T1000 (cell line): ENCODE measurements around the gene RNF181.
"Not testable (repeated sequence)": the region's sequence is repeated elsewhere in the genome, so short reads cannot be mapped to it uniquely, and the experiment has no call there.

ENCODE experiments used
- DNase-seq: peaks from one replicate; lab custom pipeline; 2025; ENCODE audit warnings: mixed read lengths; lab: John Stamatoyannopoulos, UW

RNF181 gene, protein sequence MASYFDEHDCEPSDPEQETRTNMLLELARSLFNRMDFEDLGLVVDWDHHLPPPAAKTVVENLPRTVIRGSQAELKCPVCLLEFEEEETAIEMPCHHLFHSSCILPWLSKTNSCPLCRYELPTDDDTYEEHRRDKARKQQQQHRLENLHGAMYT

DNA sequence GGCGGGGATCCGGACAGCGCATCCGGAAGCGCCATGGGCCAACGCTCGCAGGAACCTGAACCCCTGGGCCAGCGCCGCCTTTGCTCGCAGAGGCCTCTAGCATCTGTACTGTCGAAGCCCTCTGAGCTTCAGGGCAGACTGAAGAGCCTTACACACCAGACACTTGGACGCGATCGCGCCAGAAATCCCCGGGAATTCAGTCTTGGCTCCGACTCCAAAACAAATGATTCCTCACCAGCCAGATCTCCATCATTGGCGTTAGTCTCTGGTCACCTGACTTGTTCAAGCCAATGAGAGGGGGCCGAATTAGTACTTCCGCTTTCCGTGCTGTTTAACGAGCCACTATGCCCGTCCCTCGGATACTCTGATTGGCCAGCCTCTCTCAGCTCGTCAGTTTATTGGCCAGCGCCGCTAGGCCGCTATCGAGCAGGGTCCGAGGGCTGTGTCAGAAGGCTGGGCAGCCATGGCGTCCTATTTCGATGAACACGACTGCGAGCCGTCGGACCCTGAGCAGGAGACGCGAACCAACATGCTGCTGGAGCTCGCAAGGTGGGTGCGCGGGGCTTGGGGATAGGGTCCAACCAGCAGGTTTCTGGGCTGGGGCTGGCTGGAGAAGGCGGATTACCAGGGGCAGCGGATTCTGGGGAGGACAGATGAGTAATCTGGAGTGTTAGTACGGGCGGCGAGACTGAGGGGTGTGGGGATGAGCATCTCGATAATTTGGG, at the start of gene RNF181:
TSS of gene RNF181 (plus strand) at position 445 of the 725 bp plus-strand sequence. CDS start at position 464, 19 bp downstream.
- peak; percentile 92 for DNase-seq

DNA sequence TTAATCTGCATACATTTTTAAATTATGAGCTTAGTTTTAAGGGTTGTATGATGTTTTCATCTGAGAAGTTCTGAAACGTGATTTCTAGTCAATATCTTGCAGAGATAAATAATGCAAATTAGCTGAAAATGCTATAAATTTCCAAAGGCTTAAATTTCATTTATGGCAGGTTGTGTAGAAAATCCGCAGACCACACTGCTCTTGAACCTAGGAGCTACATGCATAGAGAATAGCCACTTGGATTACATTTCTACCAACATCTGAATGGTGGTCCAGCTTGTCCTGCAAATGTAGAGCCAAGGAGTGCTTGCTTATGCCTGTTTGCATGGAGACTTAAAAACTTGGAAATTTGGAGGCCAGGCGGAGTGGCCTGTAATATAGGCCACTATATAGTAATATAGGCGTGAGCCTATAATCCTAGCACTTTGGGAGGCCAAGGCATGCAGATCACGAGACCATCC, 49.7 kb upstream of the RNF181 start:
- no peak for DNase-seq

DNA sequence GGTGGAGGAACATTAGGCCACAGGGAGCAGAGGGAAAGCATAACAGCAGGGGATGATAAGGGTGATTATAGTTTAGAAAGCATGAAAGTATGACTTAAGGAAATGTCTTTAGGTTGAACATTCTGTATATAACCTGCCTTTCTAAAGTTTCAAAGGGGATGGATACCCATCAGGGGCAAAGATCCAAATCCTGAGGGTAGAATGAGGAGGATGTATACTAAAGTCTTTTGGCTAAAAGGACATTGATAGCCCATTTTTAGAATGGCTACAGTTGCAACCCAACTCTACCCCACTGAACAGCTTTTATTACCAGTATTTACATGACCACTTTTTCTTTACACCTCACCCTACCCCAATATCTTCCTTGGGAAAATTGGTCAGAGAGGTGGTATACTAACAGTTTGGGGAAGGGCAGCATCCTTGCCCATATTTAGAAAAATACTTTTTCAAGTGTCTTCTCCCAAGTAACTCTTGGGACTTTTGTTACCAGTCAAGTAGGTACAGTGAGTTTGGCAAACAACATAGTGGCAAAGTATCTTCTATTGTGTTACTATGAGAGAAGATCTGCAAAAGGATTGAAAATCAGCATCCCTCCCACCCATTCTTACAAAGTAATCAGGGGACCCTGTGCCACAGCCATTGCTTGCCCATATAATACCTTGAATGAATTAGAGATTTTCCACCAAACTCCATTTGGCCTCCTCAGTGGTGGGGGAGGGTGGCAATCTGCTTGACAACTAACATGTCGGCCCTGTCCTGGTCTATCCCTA, 48.3 kb upstream of the RNF181 start:
- no peak for DNase-seq

DNA sequence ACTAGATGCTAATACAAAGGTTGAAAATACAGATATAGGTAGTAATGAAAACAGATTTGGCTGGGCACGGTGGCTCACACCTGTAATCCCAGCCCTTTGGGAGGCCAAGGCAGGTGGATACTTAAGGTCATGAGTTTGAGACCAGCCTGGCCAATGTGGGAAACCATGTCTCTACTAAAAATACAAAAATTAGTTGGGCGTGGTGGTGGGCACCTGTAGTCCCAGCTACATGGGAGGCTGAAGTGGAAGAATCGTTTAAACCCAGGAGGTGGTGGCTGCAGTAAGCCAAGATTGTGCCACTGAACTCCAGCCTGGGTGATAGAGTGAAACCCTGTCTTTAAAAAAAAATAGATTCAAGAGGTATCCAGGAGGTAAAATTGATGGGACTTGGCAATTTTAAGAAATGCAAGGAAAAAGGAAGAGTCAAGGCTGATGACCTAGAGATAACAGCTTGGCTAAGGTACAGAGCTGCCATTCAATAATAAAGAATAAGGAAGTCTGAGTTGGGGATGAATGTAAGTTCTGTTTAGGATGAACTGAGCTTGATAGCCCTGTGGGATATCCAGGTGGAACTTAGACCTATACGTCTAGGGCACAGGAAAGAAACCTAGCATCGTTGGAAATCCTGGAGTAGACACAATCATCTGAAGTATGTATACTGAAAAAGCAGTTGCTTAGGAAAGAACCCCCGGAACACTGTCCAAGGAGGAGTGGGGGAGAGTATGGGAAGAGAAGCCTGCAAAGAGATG, 47.5 kb upstream of the RNF181 start:
- no peak for DNase-seq

DNA sequence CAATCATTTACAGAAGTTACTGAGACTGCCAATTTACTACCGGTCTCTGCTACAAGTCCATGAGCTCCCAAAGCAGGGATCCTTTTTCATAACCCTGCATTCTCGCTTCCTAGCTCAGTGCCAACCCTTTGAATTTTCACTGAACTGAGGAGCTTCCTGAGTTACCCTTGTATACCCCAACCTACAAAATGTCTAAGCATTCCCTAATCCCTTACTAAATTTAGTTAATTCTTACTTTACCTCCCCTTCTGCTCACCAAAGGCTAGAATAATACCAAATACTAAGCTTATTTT, 47.0 kb upstream of the RNF181 start:
- DNase-seq = no peak

DNA sequence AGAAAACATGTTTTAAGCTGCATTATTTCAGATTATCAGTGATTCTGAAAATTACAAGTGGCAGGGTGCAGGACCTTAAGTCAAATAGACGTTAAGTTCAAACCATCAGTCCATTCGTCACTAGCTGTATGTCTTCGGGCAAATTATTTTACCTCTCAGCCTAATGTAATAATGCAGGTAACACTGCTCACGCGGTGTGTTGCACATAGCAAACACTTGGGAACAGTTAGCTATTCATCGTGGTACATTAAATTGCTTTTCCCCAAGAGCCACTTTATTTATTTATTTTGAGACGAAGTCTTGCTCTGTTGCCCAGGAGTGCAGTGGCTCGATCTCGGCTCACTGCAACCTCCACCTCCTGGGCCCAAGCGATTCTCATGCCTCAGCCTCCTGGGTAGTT, 46.5 kb upstream of the RNF181 start:
- no peak for DNase-seq

DNA sequence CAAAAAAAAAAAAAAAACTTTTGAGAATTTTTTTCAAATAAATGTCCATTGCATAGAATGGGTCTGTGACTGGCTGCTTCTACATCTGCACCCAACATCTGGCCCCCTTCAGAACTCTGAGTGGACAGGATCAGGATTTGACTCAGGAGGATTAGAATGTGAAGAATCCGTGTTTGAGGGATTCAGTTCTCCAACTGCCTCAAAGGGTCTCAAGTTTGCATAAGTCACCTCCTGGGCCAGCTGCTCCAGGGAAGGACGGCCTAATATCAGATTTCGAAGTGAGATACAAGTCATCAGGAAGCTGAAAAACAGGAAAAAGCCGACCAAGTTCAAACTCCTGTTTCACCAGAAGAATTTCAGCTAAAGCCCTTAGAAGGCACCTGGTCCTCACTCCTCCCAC, 45.7 kb upstream of the RNF181 start:
- no peak for DNase-seq

DNA sequence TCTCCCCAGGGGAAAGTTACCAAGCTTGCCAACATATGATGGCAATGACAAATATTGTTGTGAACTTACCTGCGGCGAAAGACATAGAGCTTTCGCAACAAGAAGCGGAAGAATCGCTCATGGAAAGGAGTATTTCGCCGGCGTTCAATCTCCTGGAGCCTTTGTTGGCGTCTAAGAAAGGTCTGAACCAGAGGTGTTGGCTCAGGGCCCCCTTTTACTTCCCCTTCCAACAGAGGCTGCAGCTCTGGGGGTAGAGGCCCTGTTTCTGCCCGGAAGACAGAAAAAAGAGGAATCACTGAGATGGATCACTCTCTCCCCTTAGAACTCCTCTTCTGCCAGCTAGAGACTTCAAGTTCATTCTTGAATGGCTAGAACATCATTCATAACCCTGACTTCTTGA, 45.1 kb upstream of the RNF181 start:
- no peak for DNase-seq

DNA sequence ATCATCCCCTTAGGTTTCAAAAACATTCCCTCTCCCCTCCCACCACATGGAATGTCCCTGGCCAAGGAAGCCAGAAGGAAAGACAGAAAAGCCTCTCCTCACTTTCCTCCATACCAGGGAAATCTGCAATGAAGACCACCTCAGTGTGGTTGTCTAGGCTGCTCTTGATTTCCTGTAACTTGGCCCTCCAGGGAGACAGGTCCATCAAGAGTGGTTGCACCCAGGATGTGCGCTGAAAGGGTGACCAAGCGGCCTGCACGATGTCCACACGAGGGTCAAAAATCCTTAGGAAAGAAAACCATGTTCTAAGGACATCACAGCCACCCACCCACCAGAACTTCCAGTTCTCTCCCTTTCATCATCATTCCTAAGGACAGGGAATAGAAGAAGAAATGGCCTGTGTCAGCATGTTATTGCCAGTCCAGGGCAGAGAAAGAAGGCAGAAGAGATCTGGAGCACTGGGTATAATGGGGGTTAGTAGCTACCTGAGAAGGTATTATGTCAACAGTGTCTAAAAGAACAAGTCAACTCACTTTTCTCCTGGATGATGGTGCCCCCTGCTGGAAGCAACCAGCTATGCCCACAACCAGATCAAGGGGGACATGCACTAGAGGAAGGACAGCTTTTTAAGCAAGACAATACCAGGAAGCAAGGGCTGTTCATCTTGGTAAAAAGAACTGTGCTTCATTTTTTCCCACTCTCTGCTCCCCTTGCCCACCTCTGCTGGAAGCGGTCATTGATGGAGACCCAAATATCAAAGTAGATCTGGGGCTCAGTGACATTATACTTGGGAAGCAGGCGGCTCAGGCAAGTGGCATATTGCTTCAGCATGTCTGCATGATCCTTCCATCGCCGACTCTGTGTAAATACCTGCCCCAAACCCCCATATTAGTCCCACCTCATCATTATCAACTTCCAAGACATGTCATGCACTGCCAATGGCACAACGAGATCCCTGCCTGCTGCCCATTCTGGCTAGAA, 43.6 kb upstream of the RNF181 start:
- DNase-seq = peak; percentile 50

DNA sequence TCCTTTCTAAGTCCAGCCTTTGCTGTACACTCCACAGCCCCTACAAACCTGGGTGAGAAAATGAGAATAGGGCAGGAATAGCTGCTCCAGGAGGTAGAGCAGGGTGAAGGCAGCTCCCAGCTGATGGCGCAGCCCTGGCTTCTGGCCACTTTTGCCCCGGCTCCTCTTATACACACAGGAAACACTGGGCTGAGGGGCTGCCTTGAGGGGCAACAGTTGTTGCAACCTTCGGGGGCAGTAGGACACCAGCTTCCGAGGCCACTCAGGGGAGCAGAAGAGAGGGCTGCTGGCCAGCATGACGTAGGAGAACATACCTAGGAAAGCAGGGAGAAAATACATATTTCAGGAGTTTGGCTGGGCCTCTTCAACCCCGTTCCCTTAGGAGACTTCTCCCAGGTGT, 42.4 kb upstream of the RNF181 start:
- no peak for DNase-seq

DNA sequence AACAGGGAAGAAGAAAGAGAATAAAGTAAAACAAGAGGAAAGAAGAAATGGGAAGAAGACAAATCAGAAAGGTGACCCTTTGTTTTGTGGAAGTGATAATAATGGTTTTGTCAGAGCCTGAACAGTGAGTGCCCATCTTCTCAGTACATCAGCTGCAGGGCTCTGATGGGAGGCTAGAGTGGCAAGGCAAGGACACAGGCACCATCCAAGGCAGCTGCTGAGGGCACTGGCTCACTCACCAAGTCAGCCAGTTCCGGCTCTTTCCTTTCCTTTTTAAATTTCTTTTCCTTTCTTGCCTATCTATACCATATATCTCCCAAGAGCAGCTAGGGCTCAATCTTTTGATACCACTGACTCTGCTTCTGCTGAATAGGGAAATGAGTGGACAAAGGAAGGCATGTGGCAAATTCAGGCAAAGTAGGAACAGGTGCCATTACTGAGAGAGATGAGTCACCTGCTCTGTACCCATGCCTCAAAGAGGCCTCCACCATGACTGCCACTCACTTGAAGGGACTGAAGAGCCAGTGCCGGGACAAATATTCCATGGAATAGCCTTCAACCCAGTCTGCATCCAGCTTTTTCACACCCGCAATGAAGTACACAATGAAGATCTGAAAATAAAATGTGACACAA, 40.4 kb upstream of the RNF181 start:
- DNase-seq = no peak

DNA sequence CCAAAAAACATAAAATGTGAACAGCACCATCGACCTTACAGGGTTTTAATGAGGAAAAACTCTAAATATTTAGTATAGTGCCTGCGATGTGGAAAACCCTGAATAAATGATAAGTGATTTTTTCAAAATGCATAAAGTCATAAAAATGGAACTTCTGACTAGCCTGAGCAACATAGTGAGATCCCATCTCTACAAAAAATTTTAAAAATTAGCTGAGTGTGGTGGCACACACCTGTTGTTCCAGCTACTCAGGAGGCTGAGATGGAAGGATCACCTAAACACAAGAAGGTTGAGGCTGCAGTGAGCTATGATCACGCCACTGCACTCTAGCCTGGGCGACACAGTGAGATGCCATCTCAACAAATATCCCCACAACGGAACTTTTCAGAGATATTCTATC, 38.4 kb upstream of the RNF181 start:
- DNase-seq = no peak

DNA sequence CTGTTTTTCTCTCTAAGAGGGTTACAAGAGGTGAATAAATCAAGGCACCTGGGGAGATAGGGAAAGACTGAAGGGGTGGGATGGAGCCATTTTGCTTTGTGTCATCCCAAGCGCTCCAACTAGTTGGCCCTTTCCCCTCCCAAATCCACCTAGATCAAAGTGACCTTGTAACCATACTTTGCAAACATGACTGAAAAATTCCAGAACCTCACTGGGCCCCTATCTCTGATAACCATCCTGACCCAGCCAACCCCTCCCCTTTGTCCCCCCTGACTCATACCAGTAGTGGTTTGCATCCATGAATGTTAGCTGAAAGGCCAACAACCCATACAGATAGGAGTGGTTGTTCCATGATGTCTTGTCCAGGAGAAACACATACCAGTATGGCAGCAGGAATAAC, 37.4 kb upstream of the RNF181 start:
- no peak for DNase-seq

DNA sequence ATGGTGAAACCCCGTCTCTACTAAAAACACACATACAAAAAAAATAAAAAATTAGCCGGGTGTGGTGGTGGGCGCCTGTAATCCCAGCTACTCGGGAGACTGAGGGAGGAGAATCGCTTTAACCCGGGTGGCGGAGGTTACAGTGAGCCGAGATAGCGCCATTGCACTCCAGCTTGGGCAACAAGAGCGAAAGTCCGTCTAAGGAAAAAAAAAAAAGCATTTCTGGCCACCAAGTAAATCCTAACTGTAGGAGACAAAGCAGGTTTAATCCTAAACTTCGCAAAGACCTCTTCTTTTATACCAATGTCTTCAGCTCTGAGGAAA, 35.2 kb upstream of the RNF181 start:
- not testable (repeated sequence) for DNase-seq

DNA sequence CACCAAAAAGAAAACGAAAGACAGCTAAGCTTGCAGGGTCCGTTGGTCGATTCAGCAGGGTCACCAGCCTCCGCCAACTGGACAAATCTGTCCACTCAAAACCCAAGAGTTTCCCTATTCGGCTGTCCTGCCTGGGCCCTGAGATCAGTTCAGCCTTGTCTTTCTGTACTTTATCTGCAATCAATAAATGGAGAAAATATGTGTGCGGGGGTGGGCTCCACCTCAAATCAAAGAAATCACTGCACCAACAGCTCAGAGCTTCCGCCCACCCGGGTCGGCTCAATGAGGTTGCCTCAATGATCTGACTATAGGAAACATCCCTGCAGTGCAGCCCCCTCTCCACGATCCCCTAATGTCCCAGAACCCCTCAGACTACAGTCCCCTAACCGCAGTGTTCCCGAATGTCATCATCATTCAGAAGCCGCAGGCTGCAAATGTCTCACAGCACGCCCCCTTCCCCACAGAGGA, 34.7 kb upstream of the RNF181 start:
- DNase-seq = no peak

DNA sequence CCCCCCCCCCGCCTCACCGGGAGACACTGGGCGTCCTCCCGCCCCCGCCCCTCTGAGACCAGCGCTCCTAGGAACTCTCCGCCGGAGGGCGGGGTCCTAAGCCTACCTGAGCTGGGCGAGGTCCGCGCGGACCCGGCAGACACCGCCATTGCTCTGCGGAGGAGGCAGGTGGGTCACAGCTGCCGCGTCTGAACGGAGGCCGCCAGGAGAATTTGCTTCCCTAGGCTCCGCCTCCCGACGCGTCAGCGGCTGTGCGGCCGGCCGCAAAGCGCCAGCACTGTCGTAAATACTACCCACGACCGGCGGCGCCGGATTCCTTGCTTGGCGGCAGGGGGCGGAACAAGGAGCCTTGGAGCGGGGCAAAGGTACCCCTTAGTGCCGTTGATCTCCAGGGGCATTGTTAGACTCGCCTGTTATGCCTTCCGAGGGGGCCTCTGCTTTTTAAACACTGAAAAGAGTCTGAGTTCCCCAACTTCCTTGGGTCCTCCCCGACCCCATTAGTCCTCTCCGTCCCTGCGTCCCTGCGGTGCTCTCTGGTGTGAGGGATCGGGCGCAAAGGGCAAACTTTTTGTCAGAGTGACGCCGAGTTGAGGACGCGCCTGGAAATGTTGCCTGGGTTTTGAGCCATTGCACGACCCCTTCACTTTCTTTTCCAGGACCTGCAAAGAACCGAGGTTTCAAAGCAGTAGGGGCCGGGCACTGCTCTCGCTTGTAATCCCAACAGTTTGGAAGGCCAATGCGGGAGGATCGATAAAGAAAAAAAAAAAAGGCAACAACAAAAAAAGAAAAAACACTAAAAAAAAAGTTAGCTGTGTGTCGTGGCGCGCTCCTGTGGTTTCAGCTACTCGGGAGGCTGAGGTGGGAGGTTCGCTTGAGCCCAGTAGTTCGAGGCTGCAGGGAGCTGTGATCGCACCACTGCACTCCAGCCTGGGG, 34.0 kb upstream of the RNF181 start, which contains the start of gene GGCX:
TSS of gene GGCX (minus strand) at position 214 of the 933 bp plus-strand sequence. CDS start at position 149, 65 bp downstream.
- peak; percentile 82 for DNase-seq

DNA sequence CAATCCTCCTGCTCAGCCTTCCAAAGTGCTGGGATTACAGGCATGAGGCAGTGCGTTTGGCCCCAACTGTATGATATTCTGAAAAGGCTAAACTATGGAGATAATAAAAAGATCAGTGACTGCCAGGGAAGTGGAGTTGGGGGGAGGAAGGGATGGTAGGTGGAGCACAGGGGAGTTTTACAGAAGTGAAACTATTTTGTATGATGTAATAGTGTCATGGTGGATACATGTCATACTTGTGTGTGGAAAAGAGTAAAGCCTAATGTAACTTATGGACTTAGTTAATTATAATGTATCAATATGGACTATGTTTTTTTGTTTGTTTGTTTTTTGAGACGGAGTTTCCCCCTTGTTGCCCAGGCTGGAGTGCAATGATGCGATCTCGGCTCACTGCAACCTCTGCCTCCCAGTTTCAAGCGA, 31.4 kb upstream of the RNF181 start:
- DNase-seq = no peak

DNA sequence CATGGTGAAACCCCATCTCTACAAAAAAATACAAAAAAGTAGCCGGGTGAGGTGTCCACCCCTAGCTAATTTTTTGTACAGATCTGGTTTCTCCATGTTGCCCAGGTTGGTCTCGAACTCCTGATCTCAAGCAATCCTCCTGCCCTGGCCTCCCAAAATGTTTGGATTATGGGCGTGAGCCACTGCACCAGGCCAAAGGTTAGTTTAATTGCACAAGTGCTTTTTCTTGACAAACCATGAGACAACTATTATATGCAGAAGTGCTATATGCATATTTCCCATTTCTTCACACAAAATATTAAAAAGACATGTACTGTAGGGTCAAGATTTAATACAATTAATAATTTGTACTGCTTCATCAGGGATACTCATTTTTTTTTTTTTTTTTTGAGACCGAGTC, 29.3 kb upstream of the RNF181 start:
- DNase-seq = no peak

DNA sequence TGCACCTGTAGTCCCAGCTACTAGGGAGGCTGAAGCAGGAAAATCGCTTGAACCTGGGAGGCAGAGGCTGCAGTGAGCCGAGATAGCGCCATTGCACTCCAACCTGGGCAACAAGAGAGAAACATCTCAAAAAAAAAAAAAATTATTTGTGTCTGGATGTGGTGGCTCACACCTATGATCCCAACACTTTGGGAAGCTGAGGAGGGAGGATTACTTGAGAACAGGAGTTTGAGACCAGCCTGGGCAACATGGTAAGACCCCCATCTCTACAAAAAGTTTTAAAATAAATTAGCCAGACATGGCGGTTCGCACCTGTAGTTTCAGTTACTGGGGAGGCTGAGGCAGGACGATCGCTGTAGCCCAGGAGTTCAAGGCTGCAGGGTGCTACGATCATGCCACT, 19.8 kb upstream of the RNF181 start:
- no peak for DNase-seq

DNA sequence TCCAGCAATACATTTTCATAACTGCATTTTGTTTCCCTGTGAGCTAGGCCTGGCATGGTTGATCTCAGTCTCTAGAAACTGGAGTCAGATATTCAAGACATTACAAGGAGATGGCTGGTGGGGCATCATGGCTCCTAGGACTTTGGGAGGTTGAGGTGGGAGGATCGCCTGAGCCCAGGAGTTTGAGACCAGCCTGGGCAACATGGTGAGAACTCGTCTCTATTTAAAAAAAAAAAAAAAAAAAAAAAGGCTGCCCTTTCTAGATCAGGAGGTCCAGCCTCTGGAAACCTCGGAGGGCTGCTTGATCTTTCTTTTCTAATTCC, 18.5 kb upstream of the RNF181 start:
- no peak for DNase-seq
